K562 (cell line): ENCODE data around the gene HEMGN. TPM values are rescaled to one million over a fixed set of nuclear protein-coding genes. Genes with fewer than 3 reads are reported as not detected.
A peak's percentile ranks its signal among the peaks of the same experiment; 100 is the strongest.

ENCODE experiments used
- BDP1 ChIP-seq: IDR thresholded peaks from 3 replicates; pipeline ENCODE4 v1.6.1; 2011; ENCODE audit not compliant: insufficient read length, insufficient read depth
- C11orf30 ChIP-seq: fragments of 450-650 bp; IDR thresholded peaks from 2 replicates; pipeline ENCODE4 v1.6.1; 2016; ENCODE audit warnings: low read depth, mild to moderate bottlenecking
- EWSR1 ChIP-seq: fragments of 450-650 bp; IDR thresholded peaks from 2 replicates; pipeline ENCODE4 v1.6.1; 2018; ENCODE audit warnings: borderline replicate concordance, mild to moderate bottlenecking, low read depth, moderate library complexity; ENCODE audit not compliant: partially characterized antibody
- HEY1 ChIP-seq: fragments of 250-450 bp; sonication (Bioruptor Pico); IDR thresholded peaks from 2 replicates; pipeline ENCODE4 v1.5.0; 2020; ENCODE audit warnings: mild to moderate bottlenecking, moderate library complexity, borderline replicate concordance
- HNRNPL ChIP-seq: fragments of 200-400 bp; formaldehyde crosslinking; IDR thresholded peaks from 2 replicates; pipeline ENCODE4 v1.6.1; 2017; ENCODE audit warnings: low read depth, mild to moderate bottlenecking, low read length
- KAT8 ChIP-seq: fragments of 450-650 bp; IDR thresholded peaks from 2 replicates; pipeline ENCODE4 v1.6.1; 2016; ENCODE audit warnings: low read depth, mild to moderate bottlenecking
- MAFK ChIP-seq: IDR thresholded peaks from 2 replicates; pipeline ENCODE4 v1.6.1; 2011; ENCODE audit warnings: low read length, improper control_type of control experiment
- NELFE ChIP-seq: IDR thresholded peaks from 2 replicates; pipeline ENCODE4 v1.6.1; 2011; ENCODE audit warnings: mild to moderate bottlenecking; ENCODE audit not compliant: insufficient read depth, insufficient read length
- NR2C2 ChIP-seq, 2 experiments: fragments of 200-800 bp in 1 of 2; sonication (Bioruptor generic) in 1 of 2; sonication (generic) in 1 of 2; formaldehyde crosslinking in 1 of 2; IDR thresholded peaks; 2 replicates each; pipeline versions ENCODE4 v1.6.1 to v1.8.0; 2016 to 2022; ENCODE audit warnings: mild to moderate bottlenecking in 1 of 2, missing compliant biosample characterization in 1 of 2, missing genetic modification characterization in 1 of 2, missing genetic modification reagents in 1 of 2
- PRMT5 ChIP-seq: sonication (generic); formaldehyde crosslinking; IDR thresholded peaks from 2 replicates; pipeline ENCODE4 v1.5.0; 2020; ENCODE audit warnings: missing genetic modification reagents
- RBM15 ChIP-seq: fragments of 200-400 bp; formaldehyde crosslinking; IDR thresholded peaks from 2 replicates; pipeline ENCODE4 v1.6.1; 2018; ENCODE audit warnings: mild to moderate bottlenecking, low read length, moderate library complexity; ENCODE audit not compliant: insufficient read depth
- SRF ChIP-seq, 2 experiments: fragments of 250-450, 450-650 bp in 1 of 2; sonication (Bioruptor Pico) in 1 of 2; sonication (generic) in 1 of 2; formaldehyde crosslinking; IDR thresholded peaks; 2 replicates each; pipeline versions ENCODE4 v1.5.0 to v1.5.1; 2020 to 2022; ENCODE audit warnings: mild to moderate bottlenecking in 1 of 2, missing genetic modification reagents in 1 of 2
- XRCC4 ChIP-seq: IDR thresholded peaks from one replicate; pipeline ENCODE4 v1.6.1; 2011; ENCODE audit not compliant: insufficient read depth, insufficient read length; ENCODE audit errors: extremely low read depth
- ZKSCAN1 ChIP-seq: fragments of 150-350 bp; IDR thresholded peaks from 2 replicates; pipeline ENCODE4 v1.6.1; 2016; ENCODE audit warnings: low read depth, low read length
- ZNF445 ChIP-seq: fragments of 250-450 bp; sonication (Bioruptor Pico); IDR thresholded peaks from 2 replicates; pipeline ENCODE4 v1.4.0; 2020; ENCODE audit warnings: low read depth, mild to moderate bottlenecking, moderate library complexity
- ZNF695 ChIP-seq: fragments of 450-650 bp; formaldehyde crosslinking; IDR thresholded peaks from 2 replicates; pipeline ENCODE4 v1.4.0; 2020; ENCODE audit warnings: mild to moderate bottlenecking, moderate library complexity
- ZNF780A ChIP-seq: fragments of 250-450 bp; sonication (Bioruptor Pico); IDR thresholded peaks from 2 replicates; pipeline ENCODE4 v1.5.0; 2021; ENCODE audit warnings: mild to moderate bottlenecking
- polyA plus RNA-seq, 8 experiments: library from polyadenylated mRNA; depleted of rRNA in 4 of 8; stranded (reverse) in 5 of 8; unstranded in 3 of 8; fragments of >200 nt; fragmentation: Nextera tagmentation in 2 of 8; fragmentation: Illumina TruSeq in 1 of 8; extraction: Ambion mirVana in 2 of 8; extraction: Trizol in 1 of 8; gene quantifications; 2 replicates each; pipeline versions ENCODE4 v1.2.1 to v1.2.3, GENCODE V29; 2011 to 2014; ENCODE audit warnings: inconsistent platforms in 1 of 8, missing spikeins in 1 of 8
- total RNA-seq, 7 experiments: library from RNA; depleted of rRNA in 6 of 7; stranded (reverse); fragments of >200 nt in 6 of 7; fragmentation: Illumina TruSeq in 2 of 7; extraction: Trizol in 2 of 7; gene quantifications; 2 replicates each; pipeline versions ENCODE4 v1.2.1 to v1.2.3, GENCODE V29; 2011 to 2021; ENCODE audit warnings: low replicate concordance in 1 of 7
- TF ChIP-seq, protein P1 (sequence below): fragments of 250-450 bp; sonication (Bioruptor Pico); IDR thresholded peaks from 2 replicates; pipeline ENCODE4 v1.4.0; 2020
- TF ChIP-seq, protein P2 (sequence below): sonication (generic); formaldehyde crosslinking; IDR thresholded peaks from 2 replicates; pipeline ENCODE4 v1.8.0; 2022; ENCODE audit warnings: mild to moderate bottlenecking, missing genetic modification reagents
- TF ChIP-seq, protein P3 (sequence below): fragments of 250-450 bp; sonication (Bioruptor Pico); IDR thresholded peaks from 2 replicates; pipeline ENCODE4 v1.5.0; 2021
- TF ChIP-seq, protein P4 (sequence below): fragments of 250-450 bp; sonication (Bioruptor Pico); IDR thresholded peaks from 2 replicates; pipeline ENCODE4 v1.8.0; 2022; ENCODE audit warnings: moderate library complexity, mild to moderate bottlenecking, inconsistent platforms

HEMGN gene
- total and polyA plus RNA-seq, 9 of the 15 experiments (the other 6 are each of a cell fraction or from before 2014, with no cell fraction given): 56.3 to 258 (median 137) TPM

DNA sequence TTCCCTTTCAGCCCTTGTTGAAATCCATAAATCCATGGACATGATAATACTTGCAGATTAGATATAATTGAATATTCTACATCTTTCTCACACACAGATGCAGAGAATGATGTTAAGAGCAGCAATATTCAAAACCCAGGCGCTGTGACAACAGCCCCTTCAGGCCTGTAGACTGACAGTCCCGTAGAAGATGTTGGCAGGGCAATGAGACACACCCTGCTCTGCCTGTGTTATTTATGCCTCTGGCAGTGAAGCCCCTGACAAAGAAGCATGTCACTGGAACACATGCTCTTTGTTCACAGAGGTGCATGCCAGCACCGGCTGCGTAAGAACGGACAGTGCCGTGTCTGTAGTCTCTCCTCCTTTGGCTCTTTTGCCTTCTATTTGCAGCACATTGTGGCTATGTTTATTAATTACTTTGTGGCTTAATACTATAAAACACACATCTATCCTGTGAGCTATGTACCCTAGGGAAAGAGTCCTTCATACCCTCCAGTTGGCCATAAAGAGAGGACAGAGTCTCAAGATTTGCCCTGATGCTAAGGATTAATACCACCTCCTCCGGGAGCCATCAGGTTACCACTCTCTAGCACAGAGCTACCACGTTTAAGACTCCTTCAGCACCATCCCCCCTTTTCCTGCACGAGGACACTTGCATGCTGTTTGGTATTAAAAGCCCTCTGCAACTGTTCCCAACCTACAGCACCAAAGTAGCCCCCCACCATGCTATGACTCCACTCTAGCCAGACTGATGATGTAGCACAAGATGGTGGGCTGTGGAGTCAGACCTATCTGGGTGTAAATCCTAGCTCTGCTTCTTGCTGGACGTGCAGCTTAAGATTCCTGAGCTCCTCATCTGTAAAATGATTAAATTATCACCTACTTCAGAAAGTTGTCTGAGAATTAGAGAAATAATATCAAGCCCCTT lies 43.2 kb upstream of the HEMGN start (continued):
- 0 out of 2 replicates have a peak, but pooled peaks have one; percentile 25 for TF ChIP-seq HEY1 (CRISPR knock-in tag)
- TF ChIP-seq ZKSCAN1: no peak
- no peak for TF ChIP-seq RBM15
- no peak for TF ChIP-seq HNRNPL
- TF ChIP-seq EWSR1: no peak
- TF ChIP-seq, protein P1, sequence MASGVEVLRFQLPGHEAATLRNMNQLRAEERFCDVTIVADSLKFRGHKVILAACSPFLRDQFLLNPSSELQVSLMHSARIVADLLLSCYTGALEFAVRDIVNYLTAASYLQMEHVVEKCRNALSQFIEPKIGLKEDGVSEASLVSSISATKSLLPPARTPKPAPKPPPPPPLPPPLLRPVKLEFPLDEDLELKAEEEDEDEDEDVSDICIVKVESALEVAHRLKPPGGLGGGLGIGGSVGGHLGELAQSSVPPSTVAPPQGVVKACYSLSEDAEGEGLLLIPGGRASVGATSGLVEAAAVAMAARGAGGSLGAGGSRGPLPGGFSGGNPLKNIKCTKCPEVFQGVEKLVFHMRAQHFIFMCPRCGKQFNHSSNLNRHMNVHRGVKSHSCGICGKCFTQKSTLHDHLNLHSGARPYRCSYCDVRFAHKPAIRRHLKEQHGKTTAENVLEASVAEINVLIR (CRISPR knock-in tag): no peak
- no peak for TF ChIP-seq BDP1
- TF ChIP-seq ZNF445 (CRISPR knock-in tag): peak; percentile 61; the same call in 1 of the 2 replicates
- TF ChIP-seq NR2C2 (CRISPR knock-in tag; IDR thresholded peaks at IDR 0.05): no peak
- TF ChIP-seq NR2C2 (tag; IDR thresholded peaks at IDR 0.05): no peak
- TF ChIP-seq, protein P2, sequence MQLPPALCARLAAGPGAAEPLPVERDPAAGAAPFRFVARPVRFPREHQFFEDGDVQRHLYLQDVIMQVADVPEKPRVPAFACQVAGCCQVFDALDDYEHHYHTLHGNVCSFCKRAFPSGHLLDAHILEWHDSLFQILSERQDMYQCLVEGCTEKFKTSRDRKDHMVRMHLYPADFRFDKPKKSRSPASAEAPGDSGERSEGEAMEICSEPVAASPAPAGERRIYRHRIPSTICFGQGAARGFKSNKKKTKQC (CRISPR knock-in tag): no peak; the same call in 1 of the 2 replicates
- no peak for TF ChIP-seq ZNF780A (CRISPR knock-in tag)
- no peak for TF ChIP-seq XRCC4
- TF ChIP-seq C11orf30: peak; percentile 23; the same call in 1 of the 2 replicates
- no peak for TF ChIP-seq KAT8
- TF ChIP-seq NELFE: no peak
- no peak for TF ChIP-seq PRMT5 (CRISPR knock-in tag)
- TF ChIP-seq, protein P3, sequence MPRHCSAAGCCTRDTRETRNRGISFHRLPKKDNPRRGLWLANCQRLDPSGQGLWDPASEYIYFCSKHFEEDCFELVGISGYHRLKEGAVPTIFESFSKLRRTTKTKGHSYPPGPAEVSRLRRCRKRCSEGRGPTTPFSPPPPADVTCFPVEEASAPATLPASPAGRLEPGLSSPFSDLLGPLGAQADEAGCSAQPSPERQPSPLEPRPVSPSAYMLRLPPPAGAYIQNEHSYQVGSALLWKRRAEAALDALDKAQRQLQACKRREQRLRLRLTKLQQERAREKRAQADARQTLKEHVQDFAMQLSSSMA (CRISPR knock-in tag): no peak
- TF ChIP-seq MAFK: no peak
- no peak for TF ChIP-seq ZNF695 (CRISPR knock-in tag)
- TF ChIP-seq, protein P4, sequence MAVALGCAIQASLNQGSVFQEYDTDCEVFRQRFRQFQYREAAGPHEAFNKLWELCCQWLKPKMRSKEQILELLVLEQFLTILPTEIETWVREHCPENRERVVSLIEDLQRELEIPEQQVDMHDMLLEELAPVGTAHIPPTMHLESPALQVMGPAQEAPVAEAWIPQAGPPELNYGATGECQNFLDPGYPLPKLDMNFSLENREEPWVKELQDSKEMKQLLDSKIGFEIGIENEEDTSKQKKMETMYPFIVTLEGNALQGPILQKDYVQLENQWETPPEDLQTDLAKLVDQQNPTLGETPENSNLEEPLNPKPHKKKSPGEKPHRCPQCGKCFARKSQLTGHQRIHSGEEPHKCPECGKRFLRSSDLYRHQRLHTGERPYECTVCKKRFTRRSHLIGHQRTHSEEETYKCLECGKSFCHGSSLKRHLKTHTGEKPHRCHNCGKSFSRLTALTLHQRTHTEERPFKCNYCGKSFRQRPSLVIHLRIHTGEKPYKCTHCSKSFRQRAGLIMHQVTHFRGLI (CRISPR knock-in tag): 0 out of 2 replicates have a peak, but pooled peaks have one; percentile 29
- no peak for TF ChIP-seq SRF (CRISPR knock-in tag; IDR thresholded peaks at IDR 0.05)
